K562 (cell line): ENCODE results near the gene NPR2. TPM values are rescaled to one million over a fixed set of nuclear protein-coding genes. Genes with fewer than 3 reads are reported as not detected.

Experiments used
- ATAC-seq: fragments of 200-7000 bp; cut with Tn5 transposase; 3 replicates; pipeline ENCODE4 v1.9.1; 2020; ENCODE audit warnings: moderate library complexity
- BruUV-seq: library from RNA; stranded (reverse); fragments of 400-500 nt; replicated peaks from 2 replicates; lab custom pipeline; 2021; lab: Mats Ljungman, UMichigan
- CTCF ChIA-PET: fragments of 300-600 bp; formaldehyde crosslinking; extraction: SDS; loops from one replicate; lab custom pipeline; 2021; ENCODE audit warnings: low intra/inter-chr PET ratio; lab: Yijun Ruan, JAX
- POLR2A ChIA-PET: fragments of 300-600, 350-650 bp; sonication (Branson Sonifier 250); formaldehyde crosslinking; extraction: SDS; loops from one replicate; lab custom pipeline; 2021; ENCODE audit warnings: antibody characterized with exemption, inconsistent platforms; lab: Yijun Ruan, JAX
- DNase-seq, 4 experiments: peaks; one replicate each; pipeline versions ENCODE4 v3.0.0 to v3.0.0-alpha.2; 2011 to 2018; ENCODE audit warnings: low spot score in 3 of 4, mixed read lengths in 3 of 4; ENCODE audit errors: extremely low read depth in 1 of 4
- FAIRE-seq: peaks from 2 replicates; lab custom pipeline; 2011; peaks lifted over from hg19 to GRCh38; lab: Jason Lieb, UNC
- H2AFZ ChIP-seq: 2 replicates; pipeline ENCODE4 v1.6.0; 2011; ENCODE audit warnings: low read depth, low read length, control low read depth, inconsistent platforms
- H3K27ac ChIP-seq: fragments of 200-600 bp; 3 replicates; pipeline ENCODE4 v1.8.0; 2011; ENCODE audit warnings: low read depth, mild to moderate bottlenecking, control low read depth, inconsistent platforms, low read length, moderate library complexity, mixed read lengths; ENCODE audit errors: extremely low read depth
- H3K27me3 ChIP-seq, 2 experiments: fragments of 300-600 bp in 1 of 2; 2 replicates in 1 of 2; 3 replicates in 1 of 2; pipeline versions ENCODE4 v1.6.0 to v1.8.0; 2011; ENCODE audit warnings: inconsistent platforms in 2 of 2, low read length in 2 of 2, mild to moderate bottlenecking in 1 of 2, mixed read lengths in 1 of 2, moderate library complexity in 1 of 2; ENCODE audit not compliant: control insufficient read depth in 2 of 2, insufficient read depth in 2 of 2
- H3K36me3 ChIP-seq: fragments of 300-600 bp; 3 replicates; pipeline ENCODE4 v1.8.0; 2011; ENCODE audit warnings: mild to moderate bottlenecking, low read length, inconsistent platforms; ENCODE audit not compliant: control insufficient read depth, insufficient read depth
- H3K4me1 ChIP-seq, 2 experiments: fragments of 200-600 bp in 1 of 2; replicated peaks in 1 of 2; 2 replicates in 1 of 2; 3 replicates in 1 of 2; pipeline versions ENCODE4 v1.5.1 to v1.8.0; 2011; ENCODE audit warnings: inconsistent platforms in 2 of 2, low read length in 2 of 2, mild to moderate bottlenecking in 1 of 2, mixed read lengths in 1 of 2, moderate library complexity in 1 of 2; ENCODE audit not compliant: control insufficient read depth in 2 of 2, insufficient read depth in 2 of 2
- H3K4me2 ChIP-seq: 2 replicates; pipeline ENCODE4 v1.6.1; 2011; ENCODE audit warnings: low read length, control low read depth, inconsistent platforms, mixed read lengths; ENCODE audit not compliant: insufficient read depth
- H3K4me3 ChIP-seq: fragments of 200-600 bp; sonication (generic), shearing (Covaris generic); 2 replicates; pipeline ENCODE4 v1.5.1; 2016; ENCODE audit warnings: control low read depth, inconsistent platforms
- H3K79me2 ChIP-seq: fragments of 200-600 bp; 3 replicates; pipeline ENCODE4 v1.8.0; 2011; ENCODE audit warnings: low read length, inconsistent platforms; ENCODE audit not compliant: control insufficient read depth, insufficient read depth
- H3K9ac ChIP-seq, 2 experiments: 2 replicates each; pipeline versions ENCODE4 v1.6.0 to v1.6.1; 2011; ENCODE audit warnings: low read depth in 2 of 2, low read length in 2 of 2, control low read depth in 1 of 2, inconsistent platforms in 1 of 2, mild to moderate bottlenecking in 1 of 2, mixed read lengths in 1 of 2; ENCODE audit not compliant: insufficient read depth in 1 of 2
- H3K9me1 ChIP-seq: one replicate; pipeline ENCODE4 v1.6.0; 2011; ENCODE audit warnings: inconsistent platforms, mild to moderate bottlenecking, low read length, moderate library complexity; ENCODE audit not compliant: control insufficient read depth, insufficient read depth
- H3K9me3 ChIP-seq: replicated peaks from 2 replicates; pipeline ENCODE4 v1.5.1; 2011; ENCODE audit warnings: low read depth, low read length, inconsistent platforms; ENCODE audit not compliant: control insufficient read depth, insufficient read depth
- H4K20me1 ChIP-seq: replicated peaks from 2 replicates; pipeline ENCODE4 v1.6.1; 2011; ENCODE audit warnings: low read length, inconsistent platforms, mixed read lengths; ENCODE audit not compliant: control insufficient read depth, insufficient read depth
- DMBX1 ChIP-seq: fragments of 250-450 bp; sonication (Bioruptor Pico); IDR thresholded peaks from 2 replicates; pipeline ENCODE4 v1.8.0; 2022; ENCODE audit warnings: inconsistent platforms, mild to moderate bottlenecking, moderate library complexity, borderline replicate concordance
- FOXP1 ChIP-seq: sonication (generic); formaldehyde crosslinking; IDR thresholded peaks from 2 replicates; pipeline ENCODE4 v1.8.0; 2022; ENCODE audit warnings: mild to moderate bottlenecking, missing genetic modification reagents
- NCOR1 ChIP-seq: fragments of 450-650 bp; IDR thresholded peaks from 2 replicates; pipeline ENCODE4 v1.6.1; 2016; ENCODE audit warnings: mild to moderate bottlenecking, moderate library complexity
- POLR2B ChIP-seq: fragments of 450-650 bp; IDR thresholded peaks from 2 replicates; pipeline ENCODE4 v1.6.1; 2018; ENCODE audit warnings: low read depth; ENCODE audit not compliant: partially characterized antibody
- PURB ChIP-seq: sonication (generic); formaldehyde crosslinking; IDR thresholded peaks from 2 replicates; pipeline ENCODE4 v1.9.0; 2021; ENCODE audit warnings: low read depth, mild to moderate bottlenecking, missing genetic modification reagents
- SMARCA5 ChIP-seq: fragments of 450-650 bp; IDR thresholded peaks from 2 replicates; pipeline ENCODE4 v1.6.1; 2016
- TRIM28 ChIP-seq: fragments of 450-650 bp; IDR thresholded peaks from 2 replicates; pipeline ENCODE4 v1.6.1; 2017
- ZSCAN29 ChIP-seq: fragments of 450-650 bp; IDR thresholded peaks from 2 replicates; pipeline ENCODE4 v1.6.1; 2017
- WGBS: fragments of 100-300 bp; shearing (Covaris generic); methylation state at CpG from one replicate; pipeline ENCODE4 v1.1.6; 2016; ENCODE audit warnings: low coverage, mixed read lengths; ENCODE audit not compliant: insufficient coverage; ENCODE audit errors: missing lambda C conversion rate; 5-methylcytosine and 5-hydroxymethylcytosine counted together
- in situ Hi-C: fragments of 300-500 bp; cut with MboI; formaldehyde crosslinking; loops from 4 replicates; pipeline ENCODE4 v1.15.0; 2018; ENCODE audit warnings: inconsistent platforms, mixed read lengths
- intact Hi-C: fragments of 100-400 bp; cut with micrococcal nuclease; formaldehyde crosslinking; loops from 2 replicates; pipeline ENCODE4 v1.14.2; 2022
- polyA plus RNA-seq, 8 experiments: library from polyadenylated mRNA; depleted of rRNA in 4 of 8; stranded (reverse) in 5 of 8; unstranded in 3 of 8; fragments of >200 nt; fragmentation: Nextera tagmentation in 2 of 8; fragmentation: Illumina TruSeq in 1 of 8; extraction: Ambion mirVana in 2 of 8; extraction: Trizol in 1 of 8; gene quantifications; 2 replicates each; pipeline versions ENCODE4 v1.2.1 to v1.2.3, GENCODE V29; 2011 to 2014; ENCODE audit warnings: inconsistent platforms in 1 of 8, missing spikeins in 1 of 8
- total RNA-seq, 7 experiments: library from RNA; depleted of rRNA in 6 of 7; stranded (reverse); fragments of >200 nt in 6 of 7; fragmentation: Illumina TruSeq in 2 of 7; extraction: Trizol in 2 of 7; gene quantifications; 2 replicates each; pipeline versions ENCODE4 v1.2.1 to v1.2.3, GENCODE V29; 2011 to 2021; ENCODE audit warnings: low replicate concordance in 1 of 7
- TF ChIP-seq, protein P1 (sequence below): fragments of 250-450 bp; sonication (Bioruptor Pico); IDR thresholded peaks from 2 replicates; pipeline ENCODE4 v1.4.0; 2020
- TF ChIP-seq, protein P2 (sequence below): fragments of 450-650 bp; IDR thresholded peaks from 2 replicates; pipeline ENCODE4 v1.6.1; 2016; ENCODE audit warnings: borderline replicate concordance

NPR2 gene
- total and polyA plus RNA-seq, 9 of the 15 experiments (the other 6 are each of a cell fraction or from before 2014, with no cell fraction given), result 2.4 to 12.9 (median 6.0) TPM

DNA sequence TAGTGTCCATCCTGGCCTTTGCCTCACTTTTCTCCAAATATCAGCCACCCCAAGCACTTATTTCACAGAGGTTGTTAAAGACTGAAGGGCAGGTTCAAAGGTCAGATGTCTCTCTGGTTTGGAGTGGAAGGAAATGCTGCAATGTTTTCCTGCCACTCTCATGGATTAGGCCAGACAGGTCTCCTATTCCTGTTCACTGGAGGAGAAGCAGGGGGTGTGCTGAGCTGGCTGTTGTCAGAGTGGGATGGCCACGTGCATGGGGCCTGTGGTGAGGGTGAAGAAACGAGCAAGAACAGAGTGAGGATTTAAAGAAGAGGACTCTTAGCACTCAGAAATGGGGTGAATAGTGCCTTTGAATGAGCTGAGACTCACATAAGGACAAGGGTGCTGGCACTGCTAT is 44.4 kb downstream of the NPR2 start:
- POLR2A ChIA-PET, result interaction anchor here (0.6 to 0.9 kb wide), 3 partner anchors 75 to 432 kb away, joined by 3 to 5 read pairs (median 3); no protein-coding TSS in a partner anchor
- Histone ChIP-seq H3K27me3 (peaks cover 0 to 20% of the 10 kb centered on the region in 2 experiments; a peak in 2 of 5 replicates), H3K27ac (no peak overlapping the region), H3K9me1 (no peaks in the 10 kb centered on the region), H3K79me2 (no peaks in the 10 kb centered on the region), H2AFZ (no peak overlapping the region), H3K4me1 (peaks cover 6 to 7% of the 10 kb centered on the region in 2 experiments; a peak in 3 of 5 replicates), H3K9me3 (no peaks in the 10 kb centered on the region), H3K9ac (no peak overlapping the region), H4K20me1 (no peaks in the 10 kb centered on the region), H3K4me2 (no peak overlapping the region), H3K36me3 (no peaks in the 10 kb centered on the region), H3K4me3 (no peak overlapping the region)
- DNase-seq, result no peak
- CTCF ChIA-PET, result no interaction called here
- no peak for ATAC-seq
- WGBS, result 61% methylated on average over 2 of the region's 2 CpGs
- in situ Hi-C loops, result no loop called here
- intact Hi-C loops, result no loop called here
- peak; percentile 19 for FAIRE-seq
- no TSS peak for BruUV-seq
- TF ChIP-seq POLR2B (no peak), SMARCA5 (no peak), FOXP1 (no peak), TRIM28 (no peak), ZSCAN29 (no peak), DMBX1 (CRISPR knock-in tag) (no peak), NCOR1 (no peak), PURB (CRISPR knock-in tag) (no peak)
- TF ChIP-seq, protein P1, sequence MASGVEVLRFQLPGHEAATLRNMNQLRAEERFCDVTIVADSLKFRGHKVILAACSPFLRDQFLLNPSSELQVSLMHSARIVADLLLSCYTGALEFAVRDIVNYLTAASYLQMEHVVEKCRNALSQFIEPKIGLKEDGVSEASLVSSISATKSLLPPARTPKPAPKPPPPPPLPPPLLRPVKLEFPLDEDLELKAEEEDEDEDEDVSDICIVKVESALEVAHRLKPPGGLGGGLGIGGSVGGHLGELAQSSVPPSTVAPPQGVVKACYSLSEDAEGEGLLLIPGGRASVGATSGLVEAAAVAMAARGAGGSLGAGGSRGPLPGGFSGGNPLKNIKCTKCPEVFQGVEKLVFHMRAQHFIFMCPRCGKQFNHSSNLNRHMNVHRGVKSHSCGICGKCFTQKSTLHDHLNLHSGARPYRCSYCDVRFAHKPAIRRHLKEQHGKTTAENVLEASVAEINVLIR (CRISPR knock-in tag), result no peak
- TF ChIP-seq, protein P2, sequence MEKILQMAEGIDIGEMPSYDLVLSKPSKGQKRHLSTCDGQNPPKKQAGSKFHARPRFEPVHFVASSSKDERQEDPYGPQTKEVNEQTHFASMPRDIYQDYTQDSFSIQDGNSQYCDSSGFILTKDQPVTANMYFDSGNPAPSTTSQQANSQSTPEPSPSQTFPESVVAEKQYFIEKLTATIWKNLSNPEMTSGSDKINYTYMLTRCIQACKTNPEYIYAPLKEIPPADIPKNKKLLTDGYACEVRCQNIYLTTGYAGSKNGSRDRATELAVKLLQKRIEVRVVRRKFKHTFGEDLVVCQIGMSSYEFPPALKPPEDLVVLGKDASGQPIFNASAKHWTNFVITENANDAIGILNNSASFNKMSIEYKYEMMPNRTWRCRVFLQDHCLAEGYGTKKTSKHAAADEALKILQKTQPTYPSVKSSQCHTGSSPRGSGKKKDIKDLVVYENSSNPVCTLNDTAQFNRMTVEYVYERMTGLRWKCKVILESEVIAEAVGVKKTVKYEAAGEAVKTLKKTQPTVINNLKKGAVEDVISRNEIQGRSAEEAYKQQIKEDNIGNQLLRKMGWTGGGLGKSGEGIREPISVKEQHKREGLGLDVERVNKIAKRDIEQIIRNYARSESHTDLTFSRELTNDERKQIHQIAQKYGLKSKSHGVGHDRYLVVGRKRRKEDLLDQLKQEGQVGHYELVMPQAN, result no peak
